ENCODE results near the gene TULP1. TPM values are rescaled to one million over a fixed set of nuclear protein-coding genes. Genes with fewer than 3 reads are reported as not detected.
A peak's percentile ranks its signal among the peaks of the same experiment; 100 is the strongest.

The TULP1 gene
- total RNA-seq, 1 donor = not detected

DNA sequence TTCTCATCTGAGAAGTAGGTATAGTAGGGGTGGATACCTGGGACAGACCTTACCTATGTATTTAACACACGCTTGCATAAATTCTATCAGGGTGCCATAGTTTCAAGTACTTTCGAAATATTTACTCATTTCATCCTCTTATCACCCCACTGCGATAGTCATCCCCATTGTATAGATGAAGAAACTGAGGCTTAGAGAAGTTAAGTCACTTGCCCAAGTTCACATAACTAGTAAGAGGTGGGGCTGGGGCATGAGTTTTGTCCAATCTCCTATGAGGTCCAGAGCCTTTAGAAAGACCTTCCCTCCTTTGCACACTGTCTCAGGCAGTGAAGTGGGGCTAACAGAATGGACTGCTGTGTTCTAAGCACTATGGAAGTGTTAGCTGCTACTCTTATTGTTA, 6.2 kb downstream of the TULP1 start:
- no peak for DNase-seq (ENCODE audit: low read depth)
- no peak overlapping the region for H3K4me3 ChIP-seq (ENCODE audit: low read depth, low read length)
- TF ChIP-seq, protein P1, sequence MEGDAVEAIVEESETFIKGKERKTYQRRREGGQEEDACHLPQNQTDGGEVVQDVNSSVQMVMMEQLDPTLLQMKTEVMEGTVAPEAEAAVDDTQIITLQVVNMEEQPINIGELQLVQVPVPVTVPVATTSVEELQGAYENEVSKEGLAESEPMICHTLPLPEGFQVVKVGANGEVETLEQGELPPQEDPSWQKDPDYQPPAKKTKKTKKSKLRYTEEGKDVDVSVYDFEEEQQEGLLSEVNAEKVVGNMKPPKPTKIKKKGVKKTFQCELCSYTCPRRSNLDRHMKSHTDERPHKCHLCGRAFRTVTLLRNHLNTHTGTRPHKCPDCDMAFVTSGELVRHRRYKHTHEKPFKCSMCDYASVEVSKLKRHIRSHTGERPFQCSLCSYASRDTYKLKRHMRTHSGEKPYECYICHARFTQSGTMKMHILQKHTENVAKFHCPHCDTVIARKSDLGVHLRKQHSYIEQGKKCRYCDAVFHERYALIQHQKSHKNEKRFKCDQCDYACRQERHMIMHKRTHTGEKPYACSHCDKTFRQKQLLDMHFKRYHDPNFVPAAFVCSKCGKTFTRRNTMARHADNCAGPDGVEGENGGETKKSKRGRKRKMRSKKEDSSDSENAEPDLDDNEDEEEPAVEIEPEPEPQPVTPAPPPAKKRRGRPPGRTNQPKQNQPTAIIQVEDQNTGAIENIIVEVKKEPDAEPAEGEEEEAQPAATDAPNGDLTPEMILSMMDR (IDR thresholded peaks at IDR 0.05; ENCODE audit: insufficient read depth, low read depth, low read length) = no peak

DNA sequence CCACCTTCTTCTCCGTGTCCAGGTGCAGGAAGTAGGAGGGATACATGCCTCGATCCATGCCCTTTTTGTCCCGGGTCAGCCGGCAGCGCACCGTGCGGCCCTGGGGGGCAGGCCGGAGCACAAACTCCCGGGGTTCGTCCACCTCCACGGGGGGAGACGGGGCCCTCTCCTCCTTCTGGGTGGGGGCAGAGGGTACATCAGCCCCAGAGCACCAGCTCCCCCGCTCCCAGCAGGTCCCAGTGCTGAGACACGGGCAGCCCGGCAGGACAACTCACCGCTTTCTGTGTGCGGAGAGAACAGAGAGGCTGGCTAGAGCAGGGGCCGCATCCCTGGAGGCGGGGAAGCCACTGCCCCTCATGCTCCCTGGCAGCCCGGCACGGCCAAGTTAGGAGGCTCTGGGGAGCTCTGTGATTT, 6.7 kb downstream of the TULP1 start:
- no peak overlapping the region for H3K4me3 ChIP-seq (ENCODE audit: low read depth, low read length)
- no peak for DNase-seq (ENCODE audit: low read depth)
- TF ChIP-seq, protein P1 (IDR thresholded peaks at IDR 0.05; ENCODE audit: insufficient read depth, low read depth, low read length) = no peak

DNA sequence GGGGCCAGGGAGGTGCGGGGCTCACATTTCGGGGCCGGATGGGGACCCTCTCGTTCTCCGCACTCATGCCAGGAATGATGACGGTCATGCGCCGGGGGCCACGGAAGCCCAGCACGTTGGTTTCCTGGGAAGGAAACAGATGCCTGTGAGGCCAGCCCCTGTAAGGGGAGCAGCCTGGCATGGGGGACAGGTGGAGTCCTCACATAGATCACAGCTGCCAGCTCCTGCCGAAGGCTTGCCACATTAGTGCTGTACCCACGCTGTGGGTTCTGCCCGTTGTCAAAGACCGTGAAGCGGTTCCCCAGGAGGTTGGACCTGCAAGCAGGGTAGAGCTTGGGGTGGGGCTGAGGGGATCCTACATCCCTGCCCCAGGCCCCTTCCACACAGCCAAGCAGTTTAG, 9.2 kb downstream of the TULP1 start:
- no peak for DNase-seq (ENCODE audit: low read depth)
- TF ChIP-seq, protein P1 (IDR thresholded peaks at IDR 0.05; ENCODE audit: insufficient read depth, low read depth, low read length) = no peak
- H3K4me3 ChIP-seq (ENCODE audit: low read depth, low read length) = no peak overlapping the region

DNA sequence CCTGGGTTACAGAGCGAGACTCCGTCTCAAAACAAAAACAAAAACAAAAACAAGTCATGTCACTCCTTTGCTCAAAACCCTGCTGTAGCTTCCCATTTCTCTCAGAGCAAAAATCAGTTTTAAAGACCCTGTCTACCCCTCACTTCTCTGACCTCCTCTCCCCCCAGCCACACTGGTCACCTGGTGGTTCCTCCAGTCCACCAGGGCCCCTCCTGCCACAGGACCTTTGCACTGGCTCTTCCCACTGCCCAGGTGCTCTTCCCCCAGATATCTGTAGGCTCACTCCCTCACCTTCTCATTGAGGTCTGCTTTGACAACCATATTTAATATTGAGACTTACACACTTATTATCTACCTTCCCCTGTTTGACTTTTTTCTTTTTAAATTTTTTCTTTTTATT, 10.9 kb downstream of the TULP1 start:
- TF ChIP-seq, protein P1 (IDR thresholded peaks at IDR 0.05; ENCODE audit: insufficient read depth, low read depth, low read length) = no peak
- DNase-seq (ENCODE audit: low read depth) = no peak
- H3K4me3 ChIP-seq (ENCODE audit: low read depth, low read length) = no peak overlapping the region

DNA sequence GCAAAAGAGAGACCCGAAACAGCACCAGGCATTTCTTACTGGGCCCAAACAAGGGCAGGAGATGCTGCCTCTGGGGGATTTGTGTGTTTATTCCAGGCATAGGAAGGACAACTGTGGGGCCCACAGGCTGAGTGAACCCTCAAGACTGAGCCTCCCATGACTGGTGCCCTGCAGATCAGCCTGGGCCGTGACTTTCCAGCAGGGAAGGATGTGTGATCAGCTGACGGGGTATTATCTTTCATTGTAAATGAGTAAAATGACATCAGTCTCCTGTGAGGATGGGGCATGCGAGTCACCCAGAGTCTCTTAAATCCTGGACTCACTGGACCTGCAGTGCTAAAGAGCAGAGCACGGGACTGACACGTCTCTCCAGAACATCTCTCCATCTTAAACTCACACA, 11.9 kb downstream of the TULP1 start:
- no peak overlapping the region for H3K4me3 ChIP-seq (ENCODE audit: low read depth, low read length)
- TF ChIP-seq, protein P1 (IDR thresholded peaks at IDR 0.05; ENCODE audit: insufficient read depth, low read depth, low read length) = no peak
- DNase-seq (ENCODE audit: low read depth) = peak; percentile 70

DNA sequence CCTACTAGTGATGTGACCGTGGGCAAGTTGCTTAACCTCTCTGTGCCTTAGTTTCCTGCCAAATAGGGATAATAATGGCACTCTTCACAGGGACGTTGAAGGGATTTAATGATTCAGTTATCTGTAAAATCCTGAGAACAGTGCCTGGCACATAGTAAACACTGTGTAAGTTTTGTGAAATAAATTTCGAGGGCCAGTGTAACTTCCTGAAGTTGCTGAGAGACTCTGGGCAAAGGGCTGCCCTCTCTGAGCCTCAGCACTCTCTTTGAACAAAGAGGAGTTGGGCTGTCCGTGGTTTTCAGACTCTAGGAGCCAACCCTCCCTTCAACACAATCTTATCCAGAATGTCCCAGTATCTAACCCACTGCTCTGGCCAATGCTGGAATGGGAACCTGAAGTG, 13.3 kb downstream of the TULP1 start:
- TF ChIP-seq, protein P1 (IDR thresholded peaks at IDR 0.05; ENCODE audit: insufficient read depth, low read depth, low read length) = no peak
- no peak overlapping the region for H3K4me3 ChIP-seq (ENCODE audit: low read depth, low read length)
- no peak for DNase-seq (ENCODE audit: low read depth)

DNA sequence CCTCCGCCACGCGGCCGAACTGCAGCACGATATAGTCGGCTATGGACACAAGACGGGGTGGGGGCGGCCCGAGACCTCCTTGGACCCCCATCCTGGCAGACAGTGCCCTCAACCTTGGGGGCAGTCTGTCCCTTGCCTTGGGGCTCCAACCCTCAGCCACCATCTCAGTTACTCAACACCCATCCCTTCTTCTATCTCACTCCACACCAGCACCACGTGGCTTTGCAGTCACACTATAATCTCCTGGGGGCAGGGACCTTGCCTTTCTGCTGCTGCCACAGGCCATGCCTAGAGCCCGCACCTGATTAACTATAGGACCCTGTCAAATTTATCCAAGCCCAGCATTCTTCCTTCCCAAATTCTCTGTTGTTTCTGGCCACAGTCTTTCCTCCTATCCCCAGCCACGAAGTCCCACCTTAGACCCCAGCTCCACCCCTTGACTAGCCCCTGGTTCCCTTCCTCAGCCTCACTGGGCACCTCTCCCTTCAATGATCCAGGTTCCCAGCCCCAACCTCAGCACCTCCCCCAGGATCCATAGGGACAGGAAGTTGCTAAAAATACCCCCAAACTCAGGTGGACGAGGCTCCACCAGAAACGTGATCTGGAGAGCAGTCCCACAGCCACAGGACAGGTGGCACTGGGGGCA, 14.2 kb downstream of the TULP1 start:
- peak; percentile 27 for DNase-seq (ENCODE audit: low read depth)
- TF ChIP-seq, protein P1 (IDR thresholded peaks at IDR 0.05; ENCODE audit: insufficient read depth, low read depth, low read length) = no peak
- peak overlapping the region; percentile 76 for H3K4me3 ChIP-seq (ENCODE audit: low read depth, low read length)

All from fibroblast of villous mesenchyme (primary cell).